ENCODE data around the gene TNFAIP8. TPM values are rescaled to one million over a fixed set of nuclear protein-coding genes. Genes with fewer than 3 reads are reported as not detected.

The TNFAIP8 gene
- total and polyA plus RNA-seq, 7 experiments from 2014 or later, result 102 to 285 (median 156) TPM

DNA sequence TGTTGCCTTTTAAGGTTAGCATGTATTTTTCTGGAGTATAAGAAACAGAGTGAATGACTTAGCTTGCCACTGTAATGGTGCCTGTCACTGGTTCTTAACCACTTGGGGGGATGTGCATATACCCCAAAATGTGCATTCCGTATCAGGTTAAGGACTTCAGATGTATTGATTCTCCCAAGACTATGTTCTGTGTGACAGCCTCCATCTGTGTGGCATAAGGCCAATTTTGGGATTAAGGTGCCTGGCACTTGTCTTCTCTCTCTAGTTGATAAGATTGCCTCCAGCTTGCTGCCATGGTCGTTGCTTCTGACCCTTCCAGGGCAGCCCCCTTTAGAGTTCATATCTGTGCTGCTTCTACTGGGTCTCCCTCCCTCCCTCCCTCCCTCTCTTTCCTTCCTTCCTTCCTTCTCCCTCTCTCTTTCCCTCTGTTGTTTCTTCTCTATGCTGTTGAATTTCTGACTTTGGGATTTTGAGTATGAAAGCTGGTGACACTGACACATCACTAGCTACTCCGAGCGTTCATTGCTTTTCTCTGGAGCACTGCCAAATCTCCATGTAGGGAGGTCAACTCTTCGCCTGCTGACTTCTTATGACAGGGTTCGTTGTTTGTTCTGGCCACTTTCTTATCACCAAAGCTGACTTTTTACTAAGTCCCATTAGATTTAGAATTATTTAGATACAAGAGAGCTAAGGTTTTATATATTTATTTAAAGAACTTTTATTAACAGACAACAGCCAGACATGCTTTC lies 31.0 kb downstream of the TNFAIP8 start:
- H3K27ac ChIP-seq (ENCODE audit: low read depth, low read length), result peak overlapping the region; percentile 29
- Mint-ChIP-seq H3K4me3 (peak overlapping the region in 2 of 10 donors; percentile 13 to 46), H3K27ac (peak overlapping the region in 8 of 9 donors; percentile 11 to 93 (median 86)), H3K4me1 (peaks cover 75 to 96% (median 92%) of the 10 kb centered on the region in 7 donors), H3K9me3 (peaks cover 0 to 3% (median 0%) of the 10 kb centered on the region in 11 donors), H3K36me3 (peaks cover 6 to 41% (median 22%) of the 10 kb centered on the region in 5 donors), H3K27me3 (no peaks in the 10 kb centered on the region)
- no peak for ATAC-seq
- no peaks in the 10 kb centered on the region for H3K9me3 ChIP-seq (ENCODE audit: control insufficient read depth in 2 of 3, low read length in 3 of 3)
- peaks cover 0 to 1% (median 0%) of the 10 kb centered on the region in 3 experiments for H3K36me3 ChIP-seq (ENCODE audit: control insufficient read depth in 2 of 3, insufficient read depth in 3 of 3, low read length in 3 of 3)
- peaks cover 49% of the 10 kb centered on the region in 2 donors for H3K4me1 ChIP-seq (ENCODE audit: control insufficient read depth in 2 of 2, insufficient read depth in 2 of 2, low read length in 2 of 2)
- ChIA-PET POLR2A (interaction anchor here (0.8 to 1.1 kb wide), 2 partner anchors 26 to 47 kb away, joined by 3 read pairs; no protein-coding TSS in a partner anchor), CTCF (interaction anchor here (1.3 kb wide), 1 partner anchor 9 kb away, joined by 5 read pairs; no protein-coding TSS in a partner anchor)
- no peak for DNase-seq
- no peaks in the 10 kb centered on the region for H3K27me3 ChIP-seq (ENCODE audit: control insufficient read depth in 2 of 2, insufficient read depth in 2 of 2, low read length in 2 of 2)
- intact Hi-C loops (cut with micrococcal nuclease), result no loop called here
- H3K4me3 ChIP-seq (ENCODE audit: low read length), result no peak overlapping the region

GRCh38 chr5:119387945-119388618 lies 32.3 kb downstream of the TNFAIP8 start:
- H3K4me3 ChIP-seq (ENCODE audit: low read length), result no peak overlapping the region
- peaks cover 0 to 14% (median 3%) of the 10 kb centered on the region in 3 experiments for H3K36me3 ChIP-seq (ENCODE audit: control insufficient read depth in 2 of 3, insufficient read depth in 3 of 3, low read length in 3 of 3)
- no peak for ATAC-seq
- peaks cover 72 to 95% (median 88%) of the 10 kb centered on the region in 7 donors for H3K4me1 Mint-ChIP-seq
- H3K27ac Mint-ChIP-seq, result peak overlapping the region; percentile 30 to 93 (median 75)
- H3K4me1 ChIP-seq (ENCODE audit: control insufficient read depth in 2 of 2, insufficient read depth in 2 of 2, low read length in 2 of 2), result peaks cover 37 to 40% of the 10 kb centered on the region in 2 donors
- H3K27me3 ChIP-seq (ENCODE audit: control insufficient read depth in 2 of 2, insufficient read depth in 2 of 2, low read length in 2 of 2), result no peaks in the 10 kb centered on the region
- H3K9me3 Mint-ChIP-seq, result peaks cover 0 to 2% (median 0%) of the 10 kb centered on the region in 11 donors
- no peaks in the 10 kb centered on the region for H3K9me3 ChIP-seq (ENCODE audit: control insufficient read depth in 2 of 3, low read length in 3 of 3)
- POLR2A ChIA-PET, result no interaction called here
- peaks cover 12 to 46% (median 28%) of the 10 kb centered on the region in 5 donors for H3K36me3 Mint-ChIP-seq
- no peaks in the 10 kb centered on the region for H3K27me3 Mint-ChIP-seq
- H3K4me3 Mint-ChIP-seq, result peak overlapping the region in 7 of 10 donors; percentile 1 to 49 (median 19)
- intact Hi-C loops (cut with micrococcal nuclease), result no loop called here
- CTCF ChIA-PET, result interaction anchor here (0.7 kb wide), 1 partner anchor 24 kb away, joined by 3 read pairs; no protein-coding TSS in a partner anchor
- DNase-seq, result no peak
- peak overlapping the region; percentile 17 for H3K27ac ChIP-seq (ENCODE audit: low read depth, low read length)

- CTCF ChIA-PET, result interaction anchor here (0.7 kb wide), 1 partner anchor 23 kb away, joined by 3 read pairs; no protein-coding TSS in a partner anchor
- intact Hi-C loops (cut with micrococcal nuclease), result no loop called here
- Histone ChIP-seq H3K4me3 (ENCODE audit: low read length) (no peak overlapping the region), H3K27me3 (ENCODE audit: control insufficient read depth in 2 of 2, insufficient read depth in 2 of 2, low read length in 2 of 2) (no peaks in the 10 kb centered on the region), H3K36me3 (ENCODE audit: control insufficient read depth in 2 of 3, insufficient read depth in 3 of 3, low read length in 3 of 3) (peaks cover 0 to 21% (median 4%) of the 10 kb centered on the region in 3 experiments), H3K9me3 (ENCODE audit: control insufficient read depth in 2 of 3, low read length in 3 of 3) (no peaks in the 10 kb centered on the region), H3K27ac (ENCODE audit: low read depth, low read length) (peak overlapping the region; percentile 17), H3K4me1 (ENCODE audit: control insufficient read depth in 2 of 2, insufficient read depth in 2 of 2, low read length in 2 of 2) (peaks cover 32 to 36% of the 10 kb centered on the region in 2 donors)
- POLR2A ChIA-PET, result interaction anchor here (0.9 kb wide), 1 partner anchor 12 kb away, joined by 3 read pairs; no protein-coding TSS in a partner anchor
- ATAC-seq, result no peak
- Mint-ChIP-seq H3K4me3 (peak overlapping the region in 5 of 10 donors; percentile 1 to 51 (median 12)), H3K27ac (peak overlapping the region; percentile 40 to 93 (median 78)), H3K9me3 (peaks cover 0 to 3% (median 0%) of the 10 kb centered on the region in 11 donors), H3K4me1 (peaks cover 70 to 95% (median 86%) of the 10 kb centered on the region in 7 donors), H3K27me3 (no peaks in the 10 kb centered on the region), H3K36me3 (peaks cover 12 to 49% (median 35%) of the 10 kb centered on the region in 5 donors)
- DNase-seq, result no peak
Measured at GRCh38 chr5:119388619-119389190, 32.9 kb downstream of the TNFAIP8 start.

DNA sequence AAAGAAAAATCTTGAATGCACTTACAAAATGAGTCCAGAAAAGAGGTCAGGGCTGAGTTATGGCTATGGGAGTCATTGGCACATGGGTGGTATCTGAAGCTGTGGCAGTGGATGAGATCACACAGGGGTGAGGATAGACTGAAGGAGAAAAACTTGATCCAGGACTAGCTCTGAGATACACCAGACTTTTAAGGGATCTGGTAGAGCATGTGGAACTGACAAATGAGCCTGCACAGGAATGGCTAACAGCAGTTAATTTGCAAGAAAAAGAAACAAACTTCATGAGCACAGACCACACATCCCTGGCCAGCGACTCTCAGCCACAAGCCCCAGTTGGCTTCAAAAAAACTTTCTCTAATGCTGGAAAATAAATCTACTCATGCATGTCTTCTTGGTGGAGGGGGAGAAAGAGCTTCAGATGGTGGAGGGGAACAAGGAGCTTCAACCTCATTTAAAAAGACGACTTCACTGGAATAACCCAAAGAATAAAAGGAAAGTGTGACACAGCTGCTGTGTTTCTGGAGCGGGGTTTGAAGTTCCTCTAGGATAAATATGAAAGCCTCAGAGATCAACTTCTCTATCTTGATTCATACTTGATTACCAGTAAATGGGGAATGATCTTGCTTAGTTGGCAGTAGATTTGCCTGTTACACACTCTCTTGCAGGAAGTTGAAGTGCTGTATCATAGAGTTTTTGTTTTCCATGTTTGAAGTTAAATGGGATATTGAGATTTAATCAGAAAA lies 33.6 kb downstream of the TNFAIP8 start:
- POLR2A ChIA-PET, result interaction anchor here (0.9 to 1.2 kb wide), 3 partner anchors 11 to 112 kb away, joined by 3 read pairs; no protein-coding TSS in a partner anchor
- CTCF ChIA-PET, result no interaction called here
- peak overlapping the region; percentile 40 to 86 (median 67) for H3K27ac Mint-ChIP-seq
- H3K36me3 ChIP-seq (ENCODE audit: control insufficient read depth in 2 of 3, insufficient read depth in 3 of 3, low read length in 3 of 3), result peaks cover 0 to 25% (median 4%) of the 10 kb centered on the region in 3 experiments
- no peak overlapping the region for H3K27ac ChIP-seq (ENCODE audit: low read depth, low read length)
- peak overlapping the region in 7 of 10 donors; percentile 3 to 51 (median 19) for H3K4me3 Mint-ChIP-seq
- H3K27me3 Mint-ChIP-seq, result no peaks in the 10 kb centered on the region
- H3K4me1 ChIP-seq (ENCODE audit: control insufficient read depth in 2 of 2, insufficient read depth in 2 of 2, low read length in 2 of 2), result peaks cover 25 to 29% of the 10 kb centered on the region in 2 donors
- DNase-seq, result no peak
- intact Hi-C loops (cut with micrococcal nuclease), result loop anchor here in 1 of 2 donors (1.0 kb wide), 1 partner anchor 7 kb away; no protein-coding TSS in a partner anchor
- H3K9me3 Mint-ChIP-seq, result peaks cover 0 to 3% (median 0%) of the 10 kb centered on the region in 11 donors
- no peak for ATAC-seq
- H3K36me3 Mint-ChIP-seq, result peaks cover 12 to 54% (median 37%) of the 10 kb centered on the region in 5 donors
- H3K27me3 ChIP-seq (ENCODE audit: control insufficient read depth in 2 of 2, insufficient read depth in 2 of 2, low read length in 2 of 2), result no peaks in the 10 kb centered on the region
- peaks cover 65 to 93% (median 84%) of the 10 kb centered on the region in 7 donors for H3K4me1 Mint-ChIP-seq
- H3K9me3 ChIP-seq (ENCODE audit: control insufficient read depth in 2 of 3, low read length in 3 of 3), result no peaks in the 10 kb centered on the region
- H3K4me3 ChIP-seq (ENCODE audit: low read length), result no peak overlapping the region

DNA sequence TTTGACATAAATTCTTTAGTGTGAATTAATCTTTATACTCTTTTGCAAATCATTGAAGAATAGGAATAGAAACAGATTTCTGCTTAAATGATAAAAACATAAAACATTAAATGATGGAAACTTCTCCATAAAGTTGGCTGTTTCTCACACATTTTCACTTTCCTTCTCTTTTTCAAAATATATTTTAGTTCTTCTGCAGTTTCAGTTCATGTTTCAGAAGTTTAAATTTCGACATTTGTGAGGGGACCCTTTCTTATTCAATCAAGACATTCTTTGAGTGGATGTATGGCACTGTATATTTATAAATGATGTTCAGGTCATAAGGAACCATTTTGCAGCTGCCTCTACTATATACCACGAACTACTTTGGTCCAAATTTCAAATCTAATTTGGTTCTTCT lies 34.6 kb downstream of the TNFAIP8 start:
- Mint-ChIP-seq H3K9me3 (peaks cover 0 to 3% (median 0%) of the 10 kb centered on the region in 11 donors), H3K27ac (peak overlapping the region in 7 of 9 donors; percentile 27 to 86 (median 77)), H3K36me3 (peaks cover 12 to 57% (median 43%) of the 10 kb centered on the region in 5 donors), H3K4me3 (no peak overlapping the region), H3K4me1 (peaks cover 60 to 92% (median 82%) of the 10 kb centered on the region in 7 donors), H3K27me3 (no peaks in the 10 kb centered on the region)
- intact Hi-C loops (cut with micrococcal nuclease), result loop anchor here in 1 of 2 donors (1.0 kb wide), 1 partner anchor 8 kb away; no protein-coding TSS in a partner anchor
- Histone ChIP-seq H3K27ac (ENCODE audit: low read depth, low read length) (no peak overlapping the region), H3K27me3 (ENCODE audit: control insufficient read depth in 2 of 2, insufficient read depth in 2 of 2, low read length in 2 of 2) (no peaks in the 10 kb centered on the region), H3K4me1 (ENCODE audit: control insufficient read depth in 2 of 2, insufficient read depth in 2 of 2, low read length in 2 of 2) (peaks cover 16 to 20% of the 10 kb centered on the region in 2 donors), H3K9me3 (ENCODE audit: control insufficient read depth in 2 of 3, low read length in 3 of 3) (no peaks in the 10 kb centered on the region), H3K36me3 (ENCODE audit: control insufficient read depth in 2 of 3, insufficient read depth in 3 of 3, low read length in 3 of 3) (peaks cover 0 to 32% (median 4%) of the 10 kb centered on the region in 3 experiments), H3K4me3 (ENCODE audit: low read length) (no peak overlapping the region)
- CTCF ChIA-PET, result no interaction called here
- ATAC-seq (no peak), DNase-seq (no peak)
- POLR2A ChIA-PET, result interaction anchor here (1.2 kb wide), 1 partner anchor 12 kb away, joined by 3 read pairs; no protein-coding TSS in a partner anchor

All from naive thymus-derived CD4-positive, alpha-beta T cell (primary cell).